Measurements from ENCODE around the gene TMEM196.

TMEM196 gene

DNA sequence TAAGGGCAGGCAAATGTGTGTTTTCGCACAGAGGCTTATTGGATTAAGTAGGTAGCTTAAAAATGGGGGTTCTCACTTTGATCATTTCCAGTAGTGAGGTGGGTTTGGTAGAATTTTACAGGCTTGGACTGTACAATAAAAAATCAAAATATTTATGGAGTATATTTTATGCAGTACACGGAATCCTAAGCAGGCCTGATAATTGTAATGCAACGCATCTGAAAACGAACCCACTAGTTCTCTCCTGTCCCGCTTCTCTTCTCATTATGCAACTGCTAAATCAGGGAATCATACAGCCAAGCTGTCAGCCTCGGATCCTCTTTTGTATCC is 64.2 kb downstream of the TMEM196 start:
- no peak overlapping the region for H3K4me3 ChIP-seq (ENCODE audit: control insufficient read depth, low read depth, low read length)
- TF ChIP-seq, protein P1, sequence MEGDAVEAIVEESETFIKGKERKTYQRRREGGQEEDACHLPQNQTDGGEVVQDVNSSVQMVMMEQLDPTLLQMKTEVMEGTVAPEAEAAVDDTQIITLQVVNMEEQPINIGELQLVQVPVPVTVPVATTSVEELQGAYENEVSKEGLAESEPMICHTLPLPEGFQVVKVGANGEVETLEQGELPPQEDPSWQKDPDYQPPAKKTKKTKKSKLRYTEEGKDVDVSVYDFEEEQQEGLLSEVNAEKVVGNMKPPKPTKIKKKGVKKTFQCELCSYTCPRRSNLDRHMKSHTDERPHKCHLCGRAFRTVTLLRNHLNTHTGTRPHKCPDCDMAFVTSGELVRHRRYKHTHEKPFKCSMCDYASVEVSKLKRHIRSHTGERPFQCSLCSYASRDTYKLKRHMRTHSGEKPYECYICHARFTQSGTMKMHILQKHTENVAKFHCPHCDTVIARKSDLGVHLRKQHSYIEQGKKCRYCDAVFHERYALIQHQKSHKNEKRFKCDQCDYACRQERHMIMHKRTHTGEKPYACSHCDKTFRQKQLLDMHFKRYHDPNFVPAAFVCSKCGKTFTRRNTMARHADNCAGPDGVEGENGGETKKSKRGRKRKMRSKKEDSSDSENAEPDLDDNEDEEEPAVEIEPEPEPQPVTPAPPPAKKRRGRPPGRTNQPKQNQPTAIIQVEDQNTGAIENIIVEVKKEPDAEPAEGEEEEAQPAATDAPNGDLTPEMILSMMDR (IDR thresholded peaks at IDR 0.05; ENCODE audit: control insufficient read depth, insufficient read depth, low read depth, low read length, missing control alignments), result no peak
- no peak for DNase-seq (ENCODE audit: low read depth)

DNA sequence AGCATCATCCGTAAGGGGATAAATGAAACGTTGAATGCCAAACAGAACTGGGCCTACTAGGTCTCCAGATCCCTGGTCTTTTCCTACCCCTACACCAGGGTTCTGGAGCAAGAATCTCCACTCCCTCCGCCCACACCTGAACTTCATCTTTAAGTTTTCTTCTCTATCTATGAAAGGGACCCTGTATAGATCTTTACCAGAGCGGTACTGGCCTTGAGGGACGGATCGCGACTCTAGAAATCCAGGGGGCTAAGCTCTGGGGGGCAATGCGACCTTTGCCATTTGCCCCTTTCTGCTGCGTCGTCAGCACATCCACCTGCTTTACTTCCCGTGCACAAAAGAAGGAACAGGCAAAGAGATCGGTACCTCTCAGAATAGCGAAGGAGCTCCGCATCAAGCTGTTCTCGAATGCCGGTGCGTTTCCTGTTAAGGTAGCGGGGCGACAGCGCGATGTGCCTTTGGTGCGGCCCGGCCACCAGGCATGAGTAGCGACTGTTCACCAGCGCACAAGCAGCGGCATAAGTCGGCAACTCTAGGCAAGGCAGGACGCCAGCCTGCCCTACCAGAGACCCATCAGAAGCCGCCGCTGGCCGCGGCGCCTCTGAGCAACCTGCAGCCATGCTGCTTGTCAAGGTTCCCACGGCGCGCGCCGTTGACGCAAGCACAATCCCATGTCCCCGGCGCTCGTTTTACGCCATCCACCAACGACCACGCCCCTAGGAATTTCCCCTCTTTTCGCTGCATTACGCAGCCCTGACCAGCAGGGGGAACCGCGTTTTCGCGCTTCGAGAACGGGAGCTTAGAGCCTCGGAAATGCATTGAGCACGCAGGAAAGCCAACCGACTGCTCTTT is 64.8 kb downstream of the TMEM196 start, which contains the start of gene POLR1F:
POLR1F (minus strand) TSS at position 641 of the 852 bp plus-strand sequence; CDS start at position 620, 21 bp downstream.
- TF ChIP-seq, protein P1 (IDR thresholded peaks at IDR 0.05; ENCODE audit: control insufficient read depth, insufficient read depth, low read depth, low read length, missing control alignments), result peak; percentile 87
- DNase-seq (ENCODE audit: low read depth), result peak; percentile 75
- H3K4me3 ChIP-seq (ENCODE audit: control insufficient read depth, low read depth, low read length), result peak within 1 kb of the TSS; percentile 87

DNA sequence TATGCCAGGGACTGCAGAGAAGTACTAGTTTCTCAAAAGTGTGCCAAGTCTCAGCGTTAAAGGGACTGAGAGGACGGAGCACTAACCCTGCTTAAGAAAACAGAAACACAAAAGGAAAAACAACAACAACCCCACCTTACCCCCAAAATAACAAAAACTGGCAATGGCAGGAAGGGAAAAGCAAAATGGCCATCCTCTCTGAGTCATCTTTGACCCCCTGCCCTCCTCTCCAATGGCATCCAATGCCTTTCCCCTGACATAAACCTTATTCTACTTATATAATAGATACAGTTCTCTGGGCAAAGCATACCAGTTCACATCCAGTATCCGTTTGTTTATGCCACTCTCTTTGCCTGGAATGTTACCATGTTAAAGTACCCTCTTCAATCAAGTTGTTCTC is 66.2 kb downstream of the TMEM196 start:
- DNase-seq (ENCODE audit: low read depth), result no peak
- no peak overlapping the region; the same call in 1 of the 2 replicates for H3K4me3 ChIP-seq (ENCODE audit: control insufficient read depth, low read depth, low read length)
- TF ChIP-seq, protein P1 (IDR thresholded peaks at IDR 0.05; ENCODE audit: control insufficient read depth, insufficient read depth, low read depth, low read length, missing control alignments), result no peak

DNA sequence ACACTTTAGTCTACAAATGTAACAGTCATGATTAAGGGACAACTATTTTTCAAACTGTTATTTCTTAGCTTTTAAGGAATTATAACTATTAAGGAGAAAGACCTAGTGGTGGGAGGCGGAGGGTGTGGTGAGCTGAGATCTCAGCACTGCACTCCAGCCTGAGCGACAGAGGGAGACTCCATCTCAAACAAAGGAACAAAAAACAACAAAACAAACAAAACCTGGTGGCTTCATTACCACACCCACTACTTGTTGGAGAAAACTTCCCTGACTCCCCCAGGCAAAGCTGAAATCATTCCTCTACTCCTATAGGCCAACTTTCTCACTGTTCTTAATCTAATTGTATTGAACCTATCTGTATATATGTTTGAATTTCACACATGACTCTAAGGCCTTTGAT is 67.8 kb downstream of the TMEM196 start:
- TF ChIP-seq, protein P1 (IDR thresholded peaks at IDR 0.05; ENCODE audit: control insufficient read depth, insufficient read depth, low read depth, low read length, missing control alignments), result no peak
- no peak for DNase-seq (ENCODE audit: low read depth)
- H3K4me3 ChIP-seq (ENCODE audit: control insufficient read depth, low read depth, low read length), result no peak overlapping the region

DNA sequence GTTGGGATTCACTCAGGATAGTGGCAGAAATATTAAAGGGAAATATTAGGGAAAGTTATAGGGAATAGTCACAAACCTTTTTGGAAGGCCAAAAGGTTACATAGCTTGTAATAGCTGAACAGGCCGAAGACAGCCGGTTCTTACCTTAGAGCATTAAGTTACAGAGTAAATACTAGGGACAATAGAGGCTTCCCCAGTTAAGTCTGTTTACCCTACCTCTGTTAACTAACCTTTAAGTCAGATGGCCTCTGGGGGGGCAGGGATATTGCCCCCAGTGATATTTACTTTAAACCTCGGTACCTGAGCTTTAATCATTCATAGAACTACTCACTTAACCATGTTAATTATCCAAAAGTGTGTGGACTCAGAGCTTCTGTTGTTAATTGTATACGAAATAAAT is 71.9 kb downstream of the TMEM196 start:
- H3K4me3 ChIP-seq (ENCODE audit: control insufficient read depth, low read depth, low read length), result no peak overlapping the region
- DNase-seq (ENCODE audit: low read depth), result no peak
- TF ChIP-seq, protein P1 (IDR thresholded peaks at IDR 0.05; ENCODE audit: control insufficient read depth, insufficient read depth, low read depth, low read length, missing control alignments), result no peak

DNA sequence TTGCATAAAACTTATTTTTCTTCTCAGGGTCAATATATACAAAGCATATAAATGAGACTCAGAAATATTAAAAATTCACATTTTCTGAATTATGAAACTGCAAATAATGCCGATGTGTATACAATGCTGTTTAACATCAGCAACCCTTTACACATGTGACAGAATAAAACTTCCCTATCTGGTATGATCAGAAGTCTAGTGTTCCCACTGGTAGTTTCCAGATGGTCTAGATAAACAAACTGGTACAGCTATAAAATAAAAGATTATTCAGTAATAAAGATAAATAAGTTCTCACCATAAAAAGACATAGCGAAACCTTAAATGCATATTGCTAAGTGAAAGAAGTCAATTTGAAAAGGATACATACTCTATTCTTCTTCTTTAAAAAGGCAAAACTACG is 72.5 kb downstream of the TMEM196 start:
- no peak for DNase-seq (ENCODE audit: low read depth)
- H3K4me3 ChIP-seq (ENCODE audit: control insufficient read depth, low read depth, low read length), result no peak overlapping the region
- TF ChIP-seq, protein P1 (IDR thresholded peaks at IDR 0.05; ENCODE audit: control insufficient read depth, insufficient read depth, low read depth, low read length, missing control alignments), result no peak
